ENCODE data around the gene OR6B2. TPM values are rescaled to one million over a fixed set of nuclear protein-coding genes. Genes with fewer than 3 reads are reported as not detected.
A peak's percentile ranks its signal among the peaks of the same experiment; 100 is the strongest.

The OR6B2 gene
- total RNA-seq, 1 donor from 2014 or later = 0.23 TPM

GRCh38 chr2:240056678-240057077, 26.4 kb upstream of the OR6B2 start:
- Mint-ChIP-seq H3K9me3 (ENCODE audit: unreplicated experiment) (no peaks in the 10 kb centered on the region), H3K27ac (ENCODE audit: unreplicated experiment) (no peak overlapping the region), H3K4me1 (ENCODE audit: unreplicated experiment) (peaks cover 8% of the 10 kb centered on the region), H3K36me3 (ENCODE audit: low read depth, unreplicated experiment) (peaks cover 5% of the 10 kb centered on the region), H3K27me3 (ENCODE audit: unreplicated experiment) (peaks cover 7% of the 10 kb centered on the region), H3K4me3 (ENCODE audit: unreplicated experiment) (no peak overlapping the region)
- TF ChIP-seq, protein P1, sequence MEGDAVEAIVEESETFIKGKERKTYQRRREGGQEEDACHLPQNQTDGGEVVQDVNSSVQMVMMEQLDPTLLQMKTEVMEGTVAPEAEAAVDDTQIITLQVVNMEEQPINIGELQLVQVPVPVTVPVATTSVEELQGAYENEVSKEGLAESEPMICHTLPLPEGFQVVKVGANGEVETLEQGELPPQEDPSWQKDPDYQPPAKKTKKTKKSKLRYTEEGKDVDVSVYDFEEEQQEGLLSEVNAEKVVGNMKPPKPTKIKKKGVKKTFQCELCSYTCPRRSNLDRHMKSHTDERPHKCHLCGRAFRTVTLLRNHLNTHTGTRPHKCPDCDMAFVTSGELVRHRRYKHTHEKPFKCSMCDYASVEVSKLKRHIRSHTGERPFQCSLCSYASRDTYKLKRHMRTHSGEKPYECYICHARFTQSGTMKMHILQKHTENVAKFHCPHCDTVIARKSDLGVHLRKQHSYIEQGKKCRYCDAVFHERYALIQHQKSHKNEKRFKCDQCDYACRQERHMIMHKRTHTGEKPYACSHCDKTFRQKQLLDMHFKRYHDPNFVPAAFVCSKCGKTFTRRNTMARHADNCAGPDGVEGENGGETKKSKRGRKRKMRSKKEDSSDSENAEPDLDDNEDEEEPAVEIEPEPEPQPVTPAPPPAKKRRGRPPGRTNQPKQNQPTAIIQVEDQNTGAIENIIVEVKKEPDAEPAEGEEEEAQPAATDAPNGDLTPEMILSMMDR (IDR thresholded peaks at IDR 0.05; ENCODE audit: unreplicated experiment) = no peak
- no peak for DNase-seq (ENCODE audit: low spot score)

GRCh38 chr2:240055177-240055917, 25.1 kb upstream of the OR6B2 start:
- TF ChIP-seq, protein P1 (IDR thresholded peaks at IDR 0.05; ENCODE audit: unreplicated experiment) = no peak
- Mint-ChIP-seq H3K27ac (ENCODE audit: unreplicated experiment) (no peak overlapping the region), H3K4me1 (ENCODE audit: unreplicated experiment) (peaks cover 8% of the 10 kb centered on the region), H3K4me3 (ENCODE audit: unreplicated experiment) (peak overlapping the region; percentile 33), H3K27me3 (ENCODE audit: unreplicated experiment) (peaks cover 5% of the 10 kb centered on the region), H3K36me3 (ENCODE audit: low read depth, unreplicated experiment) (peaks cover 5% of the 10 kb centered on the region), H3K9me3 (ENCODE audit: unreplicated experiment) (no peaks in the 10 kb centered on the region)
- no peak for DNase-seq (ENCODE audit: low spot score)

- peaks cover 4% of the 10 kb centered on the region for H3K27me3 Mint-ChIP-seq (ENCODE audit: unreplicated experiment)
- H3K27ac Mint-ChIP-seq (ENCODE audit: unreplicated experiment) = no peak within 1 kb of the TSS
- no peak within 1 kb of the TSS for H3K4me3 Mint-ChIP-seq (ENCODE audit: unreplicated experiment)
- TF ChIP-seq, protein P1 (IDR thresholded peaks at IDR 0.05; ENCODE audit: unreplicated experiment) = no peak
- peaks cover 8% of the 10 kb centered on the region for H3K4me1 Mint-ChIP-seq (ENCODE audit: unreplicated experiment)
- peaks cover 5% of the 10 kb centered on the region for H3K36me3 Mint-ChIP-seq (ENCODE audit: low read depth, unreplicated experiment)
- no peak for DNase-seq (ENCODE audit: low spot score)
- H3K9me3 Mint-ChIP-seq (ENCODE audit: unreplicated experiment) = no peaks in the 10 kb centered on the region
Observed at GRCh38 chr2:240053173-240054155, 23.2 kb upstream of the OR6B2 start, which contains the start of gene OR6B3. OR6B3 (minus strand) TSS chr2:240053521.

GRCh38 chr2:240052524-240052923, 22.3 kb upstream of the OR6B2 start:
- H3K9me3 Mint-ChIP-seq (ENCODE audit: unreplicated experiment) = no peaks in the 10 kb centered on the region
- no peak for DNase-seq (ENCODE audit: low spot score)
- H3K27me3 Mint-ChIP-seq (ENCODE audit: unreplicated experiment) = peaks cover 4% of the 10 kb centered on the region
- peaks cover 5% of the 10 kb centered on the region for H3K36me3 Mint-ChIP-seq (ENCODE audit: low read depth, unreplicated experiment)
- no peak overlapping the region for H3K4me3 Mint-ChIP-seq (ENCODE audit: unreplicated experiment)
- peaks cover 8% of the 10 kb centered on the region for H3K4me1 Mint-ChIP-seq (ENCODE audit: unreplicated experiment)
- TF ChIP-seq, protein P1 (IDR thresholded peaks at IDR 0.05; ENCODE audit: unreplicated experiment) = no peak
- no peak overlapping the region for H3K27ac Mint-ChIP-seq (ENCODE audit: unreplicated experiment)
